Mammary epithelial cell (primary cell): ENCODE data around the gene ZMYND19.

Source experiments
- EZH2 ChIP-seq: IDR thresholded peaks from 2 replicates; pipeline ENCODE4 v1.6.1; 2012; ENCODE audit warnings: low read length, inconsistent platforms, borderline replicate concordance
- TF ChIP-seq, protein P1 (sequence below), 2 donors: IDR thresholded peaks in 1 of 2; conservative IDR thresholded peaks in 1 of 2; 2 replicates each; pipeline ENCODE4 v1.5.1; 2011 to 2012; ENCODE audit warnings: inconsistent platforms in 2 of 2, low read length in 2 of 2, mild to moderate bottlenecking in 2 of 2, control low read depth in 1 of 2, low read depth in 1 of 2; ENCODE audit not compliant: insufficient read depth in 1 of 2; ENCODE audit errors: extremely low read depth in 1 of 2

DNA sequence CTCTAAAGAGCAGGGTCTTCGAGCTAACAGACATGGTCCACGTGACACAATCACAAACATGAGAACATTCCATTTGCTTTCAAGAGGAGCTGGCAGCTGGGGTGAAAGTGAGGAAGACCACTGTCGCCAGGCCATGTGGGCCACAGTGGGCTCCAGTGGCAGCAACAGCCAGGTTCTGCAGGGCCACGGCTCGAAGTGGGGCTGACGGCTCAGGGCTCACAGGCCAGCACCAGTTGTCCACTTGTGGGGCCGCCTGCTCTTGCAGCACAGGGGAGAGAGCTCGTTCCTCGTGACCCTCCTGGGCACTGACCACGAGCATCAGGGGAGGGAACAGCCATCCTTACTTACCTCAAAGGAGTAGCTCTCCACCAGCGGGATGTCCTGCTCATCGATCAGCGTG, 2.0 kb downstream of the ZMYND19 start:
- no peak for TF ChIP-seq EZH2
- TF ChIP-seq, protein P1, sequence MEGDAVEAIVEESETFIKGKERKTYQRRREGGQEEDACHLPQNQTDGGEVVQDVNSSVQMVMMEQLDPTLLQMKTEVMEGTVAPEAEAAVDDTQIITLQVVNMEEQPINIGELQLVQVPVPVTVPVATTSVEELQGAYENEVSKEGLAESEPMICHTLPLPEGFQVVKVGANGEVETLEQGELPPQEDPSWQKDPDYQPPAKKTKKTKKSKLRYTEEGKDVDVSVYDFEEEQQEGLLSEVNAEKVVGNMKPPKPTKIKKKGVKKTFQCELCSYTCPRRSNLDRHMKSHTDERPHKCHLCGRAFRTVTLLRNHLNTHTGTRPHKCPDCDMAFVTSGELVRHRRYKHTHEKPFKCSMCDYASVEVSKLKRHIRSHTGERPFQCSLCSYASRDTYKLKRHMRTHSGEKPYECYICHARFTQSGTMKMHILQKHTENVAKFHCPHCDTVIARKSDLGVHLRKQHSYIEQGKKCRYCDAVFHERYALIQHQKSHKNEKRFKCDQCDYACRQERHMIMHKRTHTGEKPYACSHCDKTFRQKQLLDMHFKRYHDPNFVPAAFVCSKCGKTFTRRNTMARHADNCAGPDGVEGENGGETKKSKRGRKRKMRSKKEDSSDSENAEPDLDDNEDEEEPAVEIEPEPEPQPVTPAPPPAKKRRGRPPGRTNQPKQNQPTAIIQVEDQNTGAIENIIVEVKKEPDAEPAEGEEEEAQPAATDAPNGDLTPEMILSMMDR (conservative IDR thresholded peaks at IDR 0.05 in 1 of 2, IDR thresholded peaks at IDR 0.05 in 1 of 2; ENCODE audit: extremely low read depth in 1 of 2, insufficient read depth in 1 of 2, low read depth in 1 of 2, low read length in 2 of 2), result no peak
